Retinal pigment epithelial cell (primary cell): Measurements from ENCODE around the gene DSCAML1.

Experiments used
- DNase-seq: peaks from one replicate; pipeline ENCODE4 v3.0.0-alpha.2; 2010; ENCODE audit warnings: low read depth
- H3K4me3 ChIP-seq: 2 replicates; pipeline ENCODE4 v1.5.1; 2011; ENCODE audit warnings: mild to moderate bottlenecking, low read length, control low read depth, moderate library complexity
- CTCF ChIP-seq: conservative IDR thresholded peaks from 2 replicates; pipeline ENCODE4 v1.5.1; 2011; ENCODE audit warnings: low read depth, low read length, control low read depth, inconsistent platforms

DSCAML1 gene

GRCh38 chr11:117734601-117735024, 62.4 kb downstream of the DSCAML1 start:
- H3K4me3 ChIP-seq, result no peak overlapping the region
- no peak for TF ChIP-seq CTCF
- no peak for DNase-seq

- no peak for DNase-seq
- TF ChIP-seq CTCF, result no peak
- H3K4me3 ChIP-seq, result no peak overlapping the region
Measured at GRCh38 chr11:117733316-117733715, 63.7 kb downstream of the DSCAML1 start.

- TF ChIP-seq CTCF, result no peak
- DNase-seq, result no peak
- H3K4me3 ChIP-seq, result no peak overlapping the region
Measured at GRCh38 chr11:117731722-117732290, 65.2 kb downstream of the DSCAML1 start.

- no peak for DNase-seq
- H3K4me3 ChIP-seq, result no peak overlapping the region
- TF ChIP-seq CTCF, result no peak
Measured at GRCh38 chr11:117730208-117730800, 66.7 kb downstream of the DSCAML1 start.

GRCh38 chr11:117725048-117725734, 71.8 kb downstream of the DSCAML1 start:
- H3K4me3 ChIP-seq, result no peak overlapping the region
- TF ChIP-seq CTCF, result no peak
- DNase-seq, result no peak

- TF ChIP-seq CTCF, result no peak
- DNase-seq, result no peak
- no peak overlapping the region for H3K4me3 ChIP-seq
Measured at GRCh38 chr11:117724621-117725020, 72.4 kb downstream of the DSCAML1 start.

- TF ChIP-seq CTCF, result no peak
- no peak for DNase-seq
- H3K4me3 ChIP-seq, result no peak overlapping the region
Measured at GRCh38 chr11:117724104-117724503, 72.9 kb downstream of the DSCAML1 start.
